Measurements from ENCODE around the gene NPC1L1.

The NPC1L1 gene

GRCh38 chr7:44568771-44569560 lies 27.8 kb upstream of the NPC1L1 start:
- TF ChIP-seq REST (IDR thresholded peaks at IDR 0.05; ENCODE audit: insufficient replicate concordance, low read depth) (no peak), SPI1 (IDR thresholded peaks at IDR 0.05; ENCODE audit: borderline replicate concordance, low read depth) (no peak), POLR2AphosphoS5 (IDR thresholded peaks at IDR 0.05; ENCODE audit: low read depth) (no peak; the same call in 1 of the 2 replicates), CTCF (IDR thresholded peaks at IDR 0.05; ENCODE audit: insufficient read depth, low read length) (no peak), GABPA (IDR thresholded peaks at IDR 0.05; ENCODE audit: low read depth) (no peak)
- Histone ChIP-seq H3K4me3 (replicated peaks; ENCODE audit: insufficient read depth, low read length) (no peak overlapping the region), H3K27me3 (ENCODE audit: insufficient read depth, poor library complexity, severe bottlenecking) (no peaks in the 10 kb centered on the region), H3K27ac (replicated peaks) (no peak overlapping the region)
- no peak for DNase-seq (ENCODE audit: low read depth in 1 of 2, low spot score in 1 of 2)

GRCh38 chr7:44567884-44568283 lies 26.8 kb upstream of the NPC1L1 start:
- no peak for TF ChIP-seq SPI1 (IDR thresholded peaks at IDR 0.05; ENCODE audit: borderline replicate concordance, low read depth)
- TF ChIP-seq POLR2AphosphoS5 (IDR thresholded peaks at IDR 0.05; ENCODE audit: low read depth) = no peak
- TF ChIP-seq CTCF (IDR thresholded peaks at IDR 0.05; ENCODE audit: insufficient read depth, low read length) = no peak
- no peak for DNase-seq (ENCODE audit: low read depth in 1 of 2, low spot score in 1 of 2)
- H3K27me3 ChIP-seq (ENCODE audit: insufficient read depth, poor library complexity, severe bottlenecking) = no peaks in the 10 kb centered on the region
- no peak overlapping the region for H3K27ac ChIP-seq (replicated peaks)
- H3K4me3 ChIP-seq (replicated peaks; ENCODE audit: insufficient read depth, low read length) = no peak overlapping the region

- no peak for DNase-seq (ENCODE audit: low read depth in 1 of 2, low spot score in 1 of 2)
- TF ChIP-seq REST (IDR thresholded peaks at IDR 0.05; ENCODE audit: insufficient replicate concordance, low read depth) = no peak
- TF ChIP-seq SPI1 (IDR thresholded peaks at IDR 0.05; ENCODE audit: borderline replicate concordance, low read depth) = no peak
- TF ChIP-seq POLR2AphosphoS5 (IDR thresholded peaks at IDR 0.05; ENCODE audit: low read depth) = no peak
- TF ChIP-seq CTCF (IDR thresholded peaks at IDR 0.05; ENCODE audit: insufficient read depth, low read length) = no peak
- no peak for TF ChIP-seq GABPA (IDR thresholded peaks at IDR 0.05; ENCODE audit: low read depth)
- H3K27me3 ChIP-seq (ENCODE audit: insufficient read depth, poor library complexity, severe bottlenecking) = no peaks in the 10 kb centered on the region
- H3K4me3 ChIP-seq (replicated peaks; ENCODE audit: insufficient read depth, low read length) = no peak overlapping the region
- H3K27ac ChIP-seq (replicated peaks) = no peak overlapping the region
These were observed 25.6 kb upstream of the NPC1L1 start for GRCh38 chr7:44566680-44567079.
